HL-60 (cell line): ENCODE measurements around the gene TBC1D9.

ENCODE experiments used
- CTCF ChIP-seq: IDR thresholded peaks from one replicate; pipeline ENCODE4 v1.5.1; 2011; ENCODE audit warnings: low read length, control low read depth, inconsistent platforms; ENCODE audit not compliant: insufficient read depth
- TF ChIP-seq, protein P1 (sequence below): IDR thresholded peaks from 2 replicates; pipeline ENCODE4 v1.6.1; 2012; ENCODE audit warnings: low read depth; ENCODE audit not compliant: insufficient replicate concordance

DNA sequence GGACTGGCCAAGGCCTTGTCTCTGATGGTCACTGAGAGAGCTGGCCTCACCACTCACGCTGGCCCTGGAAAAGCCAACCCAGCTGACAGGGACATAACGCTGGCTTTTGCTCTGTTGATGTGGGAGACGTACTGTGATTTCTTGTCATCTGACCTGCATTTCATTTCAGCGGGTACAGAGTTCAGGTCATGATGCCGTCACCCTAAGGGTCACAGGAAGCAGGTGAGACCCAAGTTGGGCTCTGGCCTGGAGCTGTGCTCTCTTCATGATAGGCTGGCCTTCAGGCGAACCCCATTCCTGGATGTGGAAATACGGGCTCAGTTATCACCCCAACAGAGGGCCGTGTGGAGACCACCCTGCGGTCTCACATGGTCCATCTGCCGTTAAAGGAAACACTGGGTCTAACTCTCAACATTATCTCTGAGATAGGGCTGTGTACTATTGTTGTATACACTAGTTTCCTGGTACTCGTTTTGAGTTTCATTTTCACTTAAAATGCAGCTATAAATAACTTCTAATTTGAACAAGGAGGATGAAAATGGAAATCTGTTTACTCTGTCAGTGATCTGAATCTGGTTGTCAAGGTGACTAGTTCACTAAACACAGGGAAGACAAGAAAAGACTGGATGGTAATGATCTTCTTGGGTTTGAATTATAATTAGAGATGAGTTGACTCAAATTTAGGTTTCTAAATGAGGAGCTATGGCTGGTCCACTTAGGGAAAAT lies 89.1 kb downstream of the TBC1D9 start:
- TF ChIP-seq CTCF = no peak
- TF ChIP-seq, protein P1, sequence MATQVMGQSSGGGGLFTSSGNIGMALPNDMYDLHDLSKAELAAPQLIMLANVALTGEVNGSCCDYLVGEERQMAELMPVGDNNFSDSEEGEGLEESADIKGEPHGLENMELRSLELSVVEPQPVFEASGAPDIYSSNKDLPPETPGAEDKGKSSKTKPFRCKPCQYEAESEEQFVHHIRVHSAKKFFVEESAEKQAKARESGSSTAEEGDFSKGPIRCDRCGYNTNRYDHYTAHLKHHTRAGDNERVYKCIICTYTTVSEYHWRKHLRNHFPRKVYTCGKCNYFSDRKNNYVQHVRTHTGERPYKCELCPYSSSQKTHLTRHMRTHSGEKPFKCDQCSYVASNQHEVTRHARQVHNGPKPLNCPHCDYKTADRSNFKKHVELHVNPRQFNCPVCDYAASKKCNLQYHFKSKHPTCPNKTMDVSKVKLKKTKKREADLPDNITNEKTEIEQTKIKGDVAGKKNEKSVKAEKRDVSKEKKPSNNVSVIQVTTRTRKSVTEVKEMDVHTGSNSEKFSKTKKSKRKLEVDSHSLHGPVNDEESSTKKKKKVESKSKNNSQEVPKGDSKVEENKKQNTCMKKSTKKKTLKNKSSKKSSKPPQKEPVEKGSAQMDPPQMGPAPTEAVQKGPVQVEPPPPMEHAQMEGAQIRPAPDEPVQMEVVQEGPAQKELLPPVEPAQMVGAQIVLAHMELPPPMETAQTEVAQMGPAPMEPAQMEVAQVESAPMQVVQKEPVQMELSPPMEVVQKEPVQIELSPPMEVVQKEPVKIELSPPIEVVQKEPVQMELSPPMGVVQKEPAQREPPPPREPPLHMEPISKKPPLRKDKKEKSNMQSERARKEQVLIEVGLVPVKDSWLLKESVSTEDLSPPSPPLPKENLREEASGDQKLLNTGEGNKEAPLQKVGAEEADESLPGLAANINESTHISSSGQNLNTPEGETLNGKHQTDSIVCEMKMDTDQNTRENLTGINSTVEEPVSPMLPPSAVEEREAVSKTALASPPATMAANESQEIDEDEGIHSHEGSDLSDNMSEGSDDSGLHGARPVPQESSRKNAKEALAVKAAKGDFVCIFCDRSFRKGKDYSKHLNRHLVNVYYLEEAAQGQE = no peak
